KOPT-K1 (cell line): ENCODE measurements around the gene VASP.

Experiments
- H3K27ac ChIP-seq: fragments of 200-600 bp; sonication (generic); 2 replicates; pipeline ENCODE4 v1.5.1; 2016; ENCODE audit warnings: antibody characterized with exemption, mild to moderate bottlenecking, low read depth, low read length; ENCODE audit not compliant: poor library complexity, severe bottlenecking
- H3K36me3 ChIP-seq: fragments of 200-600 bp; sonication (generic); 2 replicates; pipeline ENCODE4 v1.5.1; 2017; ENCODE audit warnings: antibody characterized with exemption, mild to moderate bottlenecking, low read length, moderate library complexity; ENCODE audit not compliant: insufficient read depth
- H3K9me3 ChIP-seq: fragments of 200-600 bp; sonication (generic); 2 replicates; pipeline ENCODE4 v1.5.1; 2017; ENCODE audit warnings: antibody characterized with exemption, low read length, mild to moderate bottlenecking; ENCODE audit not compliant: insufficient read depth, poor library complexity, severe bottlenecking

VASP gene

GRCh38 chr19:45484273-45484945 lies 22.9 kb upstream of the VASP start:
- Histone ChIP-seq H3K36me3 (no peaks in the 10 kb centered on the region), H3K27ac (no peak overlapping the region), H3K9me3 (no peaks in the 10 kb centered on the region)

GRCh38 chr19:45485305-45486077 lies 21.8 kb upstream of the VASP start:
- no peaks in the 10 kb centered on the region for H3K9me3 ChIP-seq
- H3K36me3 ChIP-seq, result no peaks in the 10 kb centered on the region
- no peak overlapping the region for H3K27ac ChIP-seq

- H3K9me3 ChIP-seq, result no peaks in the 10 kb centered on the region
These were observed 18.6 kb upstream of the VASP start for GRCh38 chr19:45488708-45489107.

GRCh38 chr19:45489216-45489855 lies 17.9 kb upstream of the VASP start:
- H3K9me3 ChIP-seq, result no peaks in the 10 kb centered on the region
- no peak overlapping the region for H3K27ac ChIP-seq
- H3K36me3 ChIP-seq, result no peaks in the 10 kb centered on the region

More at GRCh38 chr19:45488708-45489107, 18.6 kb upstream of the VASP start:
- H3K36me3 ChIP-seq, result no peaks in the 10 kb centered on the region
- no peak overlapping the region for H3K27ac ChIP-seq

GRCh38 chr19:45492137-45492626 lies 15.1 kb upstream of the VASP start:
- Histone ChIP-seq H3K36me3 (no peaks in the 10 kb centered on the region), H3K9me3 (no peaks in the 10 kb centered on the region), H3K27ac (no peak overlapping the region)

GRCh38 chr19:45492627-45493470 lies 14.4 kb upstream of the VASP start:
- Histone ChIP-seq H3K36me3 (no peaks in the 10 kb centered on the region), H3K27ac (no peak overlapping the region), H3K9me3 (no peaks in the 10 kb centered on the region)

GRCh38 chr19:45494261-45494916 lies 12.9 kb upstream of the VASP start:
- no peaks in the 10 kb centered on the region for H3K9me3 ChIP-seq
- no peak overlapping the region for H3K27ac ChIP-seq
- H3K36me3 ChIP-seq, result no peaks in the 10 kb centered on the region

GRCh38 chr19:45495178-45495577 lies 12.1 kb upstream of the VASP start:
- no peak overlapping the region for H3K27ac ChIP-seq
- H3K36me3 ChIP-seq, result no peaks in the 10 kb centered on the region
- H3K9me3 ChIP-seq, result no peaks in the 10 kb centered on the region

- Histone ChIP-seq H3K9me3 (no peaks in the 10 kb centered on the region), H3K36me3 (no peaks in the 10 kb centered on the region), H3K27ac (no peak overlapping the region)
These were observed 10.8 kb upstream of the VASP start for GRCh38 chr19:45496349-45496953.

- Histone ChIP-seq H3K36me3 (no peaks in the 10 kb centered on the region), H3K9me3 (no peaks in the 10 kb centered on the region), H3K27ac (no peak overlapping the region)
These were observed 9.5 kb upstream of the VASP start for GRCh38 chr19:45497791-45498190.

- Histone ChIP-seq H3K27ac (no peak within 1 kb of the TSS), H3K36me3 (no peaks in the 10 kb centered on the region), H3K9me3 (no peaks in the 10 kb centered on the region)
These were observed 8.7 kb upstream of the VASP start, which contains the start of gene PPM1N for GRCh38 chr19:45498411-45499195. Gene PPM1N (plus strand): TSS chr19:45498443. CDS start chr19:45498473, 30 bp downstream.

GRCh38 chr19:45499196-45500180 lies 7.8 kb upstream of the VASP start:
- no peaks in the 10 kb centered on the region for H3K36me3 ChIP-seq
- no peak overlapping the region for H3K27ac ChIP-seq
- H3K9me3 ChIP-seq, result no peaks in the 10 kb centered on the region
